HG03378 (cell line): ENCODE results near the gene KDM4C.
"Not testable (repeated sequence)": the region's sequence is repeated elsewhere in the genome, so short reads cannot be mapped to it uniquely, and the experiment has no call there.

Source experiments
- ATAC-seq: cut with Tn5 transposase; IDR thresholded peaks from one replicate; pipeline ENCODE4 v1.9.1; 2021; ENCODE audit warnings: mild to moderate bottlenecking, moderate library complexity; ENCODE audit not compliant: unreplicated experiment

Gene KDM4C

DNA sequence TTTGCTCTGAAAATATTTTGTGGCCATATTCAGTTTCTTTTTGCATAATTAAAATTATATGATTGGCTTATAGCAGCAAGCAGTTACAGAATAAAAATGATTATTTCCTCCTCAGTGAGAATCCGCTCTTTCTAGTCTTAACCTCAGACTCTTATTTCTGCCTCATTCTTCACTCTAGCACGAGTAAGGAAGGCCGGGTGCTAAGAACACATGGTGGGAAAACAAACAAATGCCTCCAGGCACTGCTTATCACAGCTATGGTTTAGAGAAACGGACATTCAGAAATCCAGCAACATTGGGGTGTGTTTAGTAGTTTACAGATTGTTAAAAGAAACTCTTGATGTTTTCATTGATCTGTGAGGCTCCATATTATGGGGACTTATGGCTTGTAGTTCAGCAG, 168.7 kb downstream of the KDM4C start:
- no peak for ATAC-seq

- no peak for ATAC-seq
Observed at GRCh38 chr9:6927838-6928237, 170.1 kb downstream of the KDM4C start.

DNA sequence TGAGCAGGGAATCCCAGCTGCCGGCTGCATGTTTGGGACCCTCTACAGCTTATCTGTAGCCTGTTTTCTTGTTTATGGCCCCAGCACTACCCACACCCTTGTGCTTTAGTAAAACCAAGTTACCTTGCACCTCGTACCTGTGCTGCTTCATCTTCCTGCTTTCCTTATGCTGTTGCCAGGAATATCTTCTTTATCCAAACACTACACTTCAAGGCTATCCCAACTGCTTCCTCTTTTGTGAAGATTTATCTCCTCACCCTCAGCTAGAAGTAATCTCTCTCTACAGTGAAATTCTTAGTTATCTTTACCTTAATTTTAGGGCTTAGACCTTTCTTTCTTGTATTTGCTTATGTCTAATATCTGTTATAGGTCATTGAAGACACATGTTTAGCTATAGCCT, 171.1 kb downstream of the KDM4C start:
- ATAC-seq: no peak

- ATAC-seq: no peak
Observed at GRCh38 chr9:6929441-6930215, 171.9 kb downstream of the KDM4C start.

- no peak for ATAC-seq
Observed at GRCh38 chr9:6930827-6931226, 173.1 kb downstream of the KDM4C start.

GRCh38 chr9:6931913-6932312, 174.1 kb downstream of the KDM4C start:
- peak; percentile 95 for ATAC-seq

DNA sequence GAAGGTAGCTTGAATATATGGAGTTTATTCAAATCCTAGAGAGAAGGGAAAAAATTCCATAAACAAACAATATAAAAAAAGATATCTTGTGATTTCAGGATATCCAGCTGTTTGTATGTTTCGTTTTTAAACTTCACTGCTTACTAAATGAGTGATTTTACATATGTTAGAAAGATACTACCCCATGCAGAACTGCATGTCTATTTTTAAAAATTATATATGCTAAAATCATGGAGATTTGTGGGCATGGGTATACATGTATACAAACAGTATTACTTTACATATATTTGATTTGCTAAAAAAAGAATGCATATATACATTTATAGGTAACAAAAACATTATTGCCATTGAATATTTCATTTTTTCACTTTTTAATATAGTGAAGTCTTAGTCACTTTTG, 178.3 kb downstream of the KDM4C start:
- ATAC-seq: no peak

DNA sequence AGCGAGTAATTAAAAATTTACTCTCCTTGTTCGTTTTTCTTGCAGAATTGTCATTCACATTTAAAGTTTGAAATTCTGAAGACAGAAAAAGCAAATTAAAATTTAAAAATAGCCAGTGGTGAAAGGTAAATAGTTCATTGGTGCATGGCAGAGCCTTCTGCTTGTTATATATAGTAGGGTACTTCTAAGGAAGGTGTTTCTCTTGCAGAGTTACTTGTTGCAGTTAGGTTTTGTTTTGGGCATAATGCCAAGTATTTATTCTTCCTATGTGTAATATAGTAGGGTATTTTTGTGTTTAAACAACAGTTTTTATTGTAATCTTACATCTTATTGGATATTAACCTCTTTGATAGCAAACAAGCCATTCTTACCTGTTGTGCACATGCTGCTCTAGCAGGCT, 179.4 kb downstream of the KDM4C start:
- no peak for ATAC-seq

DNA sequence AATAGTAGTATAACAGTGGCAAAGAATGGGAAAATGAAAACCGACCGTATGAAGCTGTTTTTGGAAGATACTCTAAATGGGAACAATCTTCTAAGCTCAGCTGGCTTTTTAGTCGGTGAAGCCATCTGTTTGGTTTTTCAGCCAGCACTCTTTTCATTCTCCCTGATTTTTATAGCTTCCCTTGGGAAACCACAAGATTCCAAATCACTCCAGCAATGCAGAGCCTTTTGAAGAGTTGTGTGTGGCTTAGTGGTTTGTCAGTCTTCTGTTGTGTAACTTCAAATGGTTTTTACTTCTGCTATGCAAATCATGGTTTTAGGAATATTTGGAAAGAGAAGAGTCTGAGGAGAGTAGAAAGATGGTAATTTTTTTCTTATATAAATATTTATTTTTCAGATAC, 180.7 kb downstream of the KDM4C start:
- ATAC-seq: no peak

DNA sequence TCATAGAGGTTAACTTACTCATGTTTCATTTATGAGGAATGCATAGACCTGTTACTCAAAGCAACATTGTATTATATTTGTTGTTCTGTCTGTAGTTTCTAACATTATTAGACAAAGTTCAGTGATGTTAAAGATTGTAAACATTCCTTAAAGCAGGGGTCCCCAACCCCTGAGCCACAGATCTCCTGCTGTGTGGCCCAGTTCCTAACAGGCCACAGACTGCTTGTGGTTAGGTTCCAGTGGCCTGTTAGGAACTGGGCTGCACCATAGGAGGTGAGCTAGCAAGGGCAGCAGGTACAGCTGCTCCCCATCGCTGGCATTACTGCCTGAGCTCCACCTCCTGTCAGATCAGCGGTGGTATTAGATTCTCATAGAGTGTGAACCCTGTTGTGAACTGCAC, 181.1 kb downstream of the KDM4C start:
- no peak for ATAC-seq

DNA sequence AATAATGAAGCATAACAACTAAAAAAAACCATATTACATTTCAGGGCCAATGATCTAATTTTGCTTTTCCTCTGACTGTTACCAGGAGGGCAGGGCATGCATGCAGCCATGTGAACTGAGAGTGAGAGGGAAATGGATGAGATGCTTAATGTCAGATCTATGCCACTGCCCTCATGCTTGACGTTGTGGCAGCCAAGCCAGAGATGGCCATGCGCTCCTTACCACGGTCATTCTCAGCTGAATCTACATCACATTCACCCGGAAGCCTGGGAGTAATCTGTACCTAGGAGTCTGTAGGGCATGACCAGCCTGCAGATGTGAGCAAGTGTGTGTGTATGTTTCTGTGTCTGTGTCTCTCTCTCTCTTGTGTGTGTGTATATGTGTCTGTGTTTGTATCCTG, 183.7 kb downstream of the KDM4C start:
- ATAC-seq: no peak

GRCh38 chr9:6942406-6942805, 184.6 kb downstream of the KDM4C start:
- no peak for ATAC-seq

- ATAC-seq: no peak
Observed at GRCh38 chr9:6943293-6943692, 185.5 kb downstream of the KDM4C start.

- no peak for ATAC-seq
Observed at GRCh38 chr9:6944093-6944551, 186.3 kb downstream of the KDM4C start.

GRCh38 chr9:6944896-6945295, 187.1 kb downstream of the KDM4C start:
- ATAC-seq: no peak

DNA sequence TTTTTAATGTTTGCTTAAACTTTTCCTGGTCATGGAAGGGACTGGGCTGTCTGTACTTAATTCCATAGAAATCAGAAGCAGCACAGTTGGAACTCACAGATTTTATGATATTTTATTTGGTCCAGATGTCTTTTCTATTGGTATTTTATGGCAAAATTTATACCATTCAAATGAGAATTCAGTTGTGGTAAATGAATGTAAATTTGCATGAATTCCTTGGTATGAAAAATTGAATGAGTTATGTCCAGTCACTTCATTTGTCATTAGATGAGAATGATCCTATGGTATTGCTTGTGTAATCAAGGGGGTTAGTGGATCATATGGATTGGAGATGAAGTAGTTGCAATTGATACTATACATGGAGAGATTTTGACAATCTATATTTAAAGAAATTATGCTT, 188.0 kb downstream of the KDM4C start:
- no peak for ATAC-seq

- ATAC-seq: no peak
Observed at GRCh38 chr9:6946583-6947166, 188.9 kb downstream of the KDM4C start.

DNA sequence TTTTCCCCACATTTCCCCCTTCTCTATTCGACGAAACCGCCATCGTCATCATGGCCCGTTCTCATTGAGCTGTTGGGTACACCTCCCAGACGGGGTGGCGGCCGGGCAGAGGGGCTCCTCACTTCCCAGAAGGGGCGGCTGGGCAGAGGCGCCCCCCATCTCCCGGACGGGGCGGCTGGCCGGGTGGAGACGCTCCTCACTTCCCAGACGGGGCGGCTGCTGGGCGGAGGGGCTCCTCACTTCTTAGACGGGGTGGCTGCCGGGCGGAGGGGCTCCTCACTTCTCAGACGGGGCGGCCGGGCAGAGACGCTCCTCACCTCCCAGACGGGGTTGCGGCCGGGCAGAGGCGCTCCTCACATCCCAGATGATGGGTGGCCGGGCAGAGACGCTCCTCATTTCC, 191.1 kb downstream of the KDM4C start:
- not testable (repeated sequence) for ATAC-seq

- peak; percentile 45 for ATAC-seq
Observed at GRCh38 chr9:6955251-6955921, 197.6 kb downstream of the KDM4C start.

- no peak for ATAC-seq
Observed at GRCh38 chr9:6956879-6957278, 199.1 kb downstream of the KDM4C start.

GRCh38 chr9:6959270-6960000, 201.7 kb downstream of the KDM4C start:
- ATAC-seq: no peak
